GM23338 (cell line): ENCODE results near the gene GALNT15. TPM values are rescaled to one million over a fixed set of nuclear protein-coding genes. Genes with fewer than 3 reads are reported as not detected.

ENCODE experiments used
- ATAC-seq: fragments of 200-7000 bp; cut with Tn5 transposase; 3 replicates; pipeline ENCODE4 v1.9.1; 2020
- DNase-seq: peaks from one replicate; pipeline ENCODE4 v3.0.0-alpha.2; 2015; ENCODE audit warnings: low spot score
- H2AFZ ChIP-seq: fragments of 200-600 bp; sonication (generic); 2 replicates; pipeline ENCODE4 v1.8.0; 2016; ENCODE audit warnings: antibody characterized with exemption, mild to moderate bottlenecking, moderate library complexity
- H3F3A ChIP-seq: fragments of 200-600 bp; sonication (generic); replicated peaks from 2 replicates; pipeline ENCODE4 v1.8.0; 2017; ENCODE audit warnings: antibody characterized with exemption, mixed run types, low read depth
- H3K27ac ChIP-seq: fragments of 200-600 bp; sonication (generic); 2 replicates; pipeline ENCODE4 v1.6.1; 2016; ENCODE audit warnings: low read depth
- H3K27me3 ChIP-seq: fragments of 200-600 bp; sonication (generic); 2 replicates; pipeline ENCODE4 v1.8.0; 2016; ENCODE audit warnings: mild to moderate bottlenecking, mixed run types, moderate library complexity; ENCODE audit not compliant: insufficient read depth
- H3K36me3 ChIP-seq: fragments of 200-600 bp; sonication (generic); 2 replicates; pipeline ENCODE4 v1.8.0; 2016; ENCODE audit warnings: mild to moderate bottlenecking; ENCODE audit not compliant: insufficient read depth
- H3K4me1 ChIP-seq: fragments of 200-600 bp; sonication (generic); 2 replicates; pipeline ENCODE4 v1.8.0; 2016; ENCODE audit warnings: mild to moderate bottlenecking, moderate library complexity; ENCODE audit not compliant: insufficient read depth
- H3K4me2 ChIP-seq: fragments of 200-600 bp; sonication (generic); 2 replicates; pipeline ENCODE4 v1.7.1; 2017; ENCODE audit warnings: mixed run types
- H3K4me3 ChIP-seq: fragments of 200-600 bp; sonication (generic); 2 replicates; pipeline ENCODE4 v1.6.1; 2016; ENCODE audit warnings: mixed run types
- H3K79me2 ChIP-seq: fragments of 200-600 bp; sonication (generic); replicated peaks from 2 replicates; pipeline ENCODE4 v1.8.0; 2017; ENCODE audit warnings: mild to moderate bottlenecking; ENCODE audit not compliant: insufficient read depth
- H3K9me2 ChIP-seq: fragments of 200-600 bp; sonication (generic); 2 replicates; pipeline ENCODE4 v1.8.0; 2017; ENCODE audit not compliant: insufficient read depth
- H4K20me1 ChIP-seq: fragments of 200-600 bp; sonication (generic); replicated peaks from 2 replicates; pipeline ENCODE4 v1.8.0; 2017; ENCODE audit warnings: mild to moderate bottlenecking; ENCODE audit not compliant: insufficient read depth
- H3K27ac Mint-ChIP-seq: 2 replicates; pipeline ENCODE4 v1.8.0; 2020; ENCODE audit warnings: inconsistent platforms, mild to moderate bottlenecking, moderate library complexity, mixed read lengths
- H3K27me3 Mint-ChIP-seq: 3 replicates; pipeline ENCODE4 v1.8.0; 2022; ENCODE audit warnings: low read depth, mild to moderate bottlenecking, moderate library complexity, mixed read lengths, inconsistent platforms; ENCODE audit not compliant: insufficient read depth, poor library complexity
- H3K36me3 Mint-ChIP-seq: 3 replicates; pipeline ENCODE4 v1.8.0; 2021; ENCODE audit warnings: low read depth, mild to moderate bottlenecking, inconsistent platforms, moderate library complexity, mixed read lengths
- H3K4me1 Mint-ChIP-seq: 3 replicates; pipeline ENCODE4 v1.8.0; 2020; ENCODE audit warnings: mild to moderate bottlenecking, inconsistent platforms, mixed read lengths
- H3K4me3 Mint-ChIP-seq: 3 replicates; pipeline ENCODE4 v1.8.0; 2021; ENCODE audit warnings: moderate library complexity, mild to moderate bottlenecking, inconsistent platforms, mixed read lengths
- H3K9me3 Mint-ChIP-seq: 3 replicates; pipeline ENCODE4 v1.8.0; 2020; ENCODE audit warnings: moderate library complexity, mild to moderate bottlenecking, inconsistent platforms, mixed read lengths
- CREB1 ChIP-seq: fragments of 250-450 bp; sonication (Bioruptor Pico); IDR thresholded peaks from 2 replicates; pipeline ENCODE4 v1.5.0; 2020; ENCODE audit warnings: low read depth, mild to moderate bottlenecking, moderate library complexity
- CTCF ChIP-seq, 2 experiments: fragments of 200-600 bp in 1 of 2; sonication (generic) in 1 of 2; conservative IDR thresholded peaks; 2 replicates each; pipeline versions ENCODE4 v1.5.1 to v1.6.1; 2016 to 2017; ENCODE audit warnings: antibody characterized with exemption in 2 of 2, low read depth in 2 of 2, mild to moderate bottlenecking in 2 of 2, moderate library complexity in 1 of 2
- ETS1 ChIP-seq: IDR thresholded peaks from 2 replicates; pipeline ENCODE4 v1.6.1; 2016; ENCODE audit warnings: antibody characterized with exemption
- EZH2 ChIP-seq: fragments of 200-600 bp; sonication (generic); IDR thresholded peaks from one replicate; pipeline ENCODE4 v1.8.0; 2017; ENCODE audit warnings: antibody characterized with exemption, mild to moderate bottlenecking, low read depth; ENCODE audit not compliant: unreplicated experiment
- EZH2phosphoT487 ChIP-seq: fragments of 200-600 bp; sonication (generic); IDR thresholded peaks from one replicate; pipeline ENCODE4 v1.8.1; 2018; ENCODE audit warnings: antibody characterized with exemption; ENCODE audit not compliant: unreplicated experiment
- JUNB ChIP-seq: IDR thresholded peaks from one replicate; pipeline ENCODE4 v1.6.1; 2016; ENCODE audit warnings: antibody characterized with exemption; ENCODE audit not compliant: unreplicated experiment
- NANOG ChIP-seq: IDR thresholded peaks from 2 replicates; pipeline ENCODE4 v1.6.1; 2016; ENCODE audit warnings: antibody characterized with exemption, borderline replicate concordance
- POLR2AphosphoS5 ChIP-seq: IDR thresholded peaks from 2 replicates; pipeline ENCODE4 v1.6.1; 2016; ENCODE audit warnings: antibody characterized with exemption, low read depth
- REST ChIP-seq: IDR thresholded peaks from one replicate; pipeline ENCODE4 v1.6.1; 2018; ENCODE audit warnings: antibody characterized with exemption; ENCODE audit not compliant: unreplicated experiment
- STAT1 ChIP-seq: IDR thresholded peaks from one replicate; pipeline ENCODE4 v1.6.1; 2016; ENCODE audit warnings: antibody characterized with exemption; ENCODE audit not compliant: unreplicated experiment
- ZNF114 ChIP-seq: fragments of 250-450 bp; sonication (Bioruptor Pico); IDR thresholded peaks from 2 replicates; pipeline ENCODE4 v1.5.0; 2020; ENCODE audit warnings: mild to moderate bottlenecking, moderate library complexity
- ZNF331 ChIP-seq: fragments of 250-450 bp; sonication (Bioruptor Pico); IDR thresholded peaks from 2 replicates; pipeline ENCODE4 v1.5.0; 2020; ENCODE audit warnings: low read depth, mild to moderate bottlenecking, moderate library complexity
- polyA plus RNA-seq: library from polyadenylated mRNA; unstranded; fragments of >200 nt; fragmentation: Nextera tagmentation; extraction: Ambion mirVana; gene quantifications from 2 replicates; pipeline ENCODE4 v1.2.1, GENCODE V29; 2016
- total RNA-seq: library from RNA; depleted of rRNA; stranded (reverse); fragments of >200 nt; shearing (Covaris generic); gene quantifications from 2 replicates; pipeline ENCODE4 v1.2.3, GENCODE V29; 2014

Gene GALNT15
- total and polyA plus RNA-seq, 2 experiments from 2014 or later, result 0.06 to 0.35 TPM

DNA sequence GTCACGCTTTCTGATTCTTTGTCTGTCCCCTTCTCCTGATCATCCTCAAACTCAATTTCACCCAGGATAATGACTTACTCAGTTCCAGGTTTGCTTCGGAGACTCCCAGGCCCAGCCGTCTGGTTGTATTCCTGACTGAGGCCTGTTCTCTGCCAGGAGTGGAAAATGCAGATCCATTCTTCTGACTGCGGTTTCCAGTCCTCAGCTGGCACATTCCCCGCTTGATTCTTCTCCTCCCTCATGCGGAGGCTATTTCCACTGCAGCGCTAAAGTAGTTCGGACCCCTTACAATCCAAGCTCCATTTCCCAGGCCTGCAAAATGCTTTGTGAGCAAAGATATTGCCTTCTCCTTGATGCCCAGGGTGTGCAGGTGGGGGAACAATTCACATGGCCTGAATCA lies 47.2 kb upstream of the GALNT15 start:
- no peaks in the 10 kb centered on the region for H3K36me3 ChIP-seq
- H3F3A ChIP-seq, result no peaks in the 10 kb centered on the region
- no peaks in the 10 kb centered on the region for H4K20me1 ChIP-seq
- Mint-ChIP-seq H3K4me1 (no peaks in the 10 kb centered on the region), H3K27me3 (no peaks in the 10 kb centered on the region), H3K36me3 (no peaks in the 10 kb centered on the region), H3K27ac (no peak overlapping the region), H3K9me3 (no peaks in the 10 kb centered on the region; the same call in 2 of the 3 replicates), H3K4me3 (no peak overlapping the region)
- H3K27ac ChIP-seq, result no peak overlapping the region
- TF ChIP-seq STAT1 (no peak), ETS1 (no peak), ZNF114 (no peak), ZNF331 (CRISPR knock-in tag) (no peak), EZH2 (no peak), JUNB (no peak)
- peaks cover 12% of the 10 kb centered on the region; the same call in 1 of the 2 replicates for H3K9me2 ChIP-seq
- no peaks in the 10 kb centered on the region for H3K79me2 ChIP-seq
- H3K4me2 ChIP-seq, result no peak overlapping the region
- DNase-seq, result no peak
- no peak for ATAC-seq
- H3K4me3 ChIP-seq, result no peak overlapping the region
- H2AFZ ChIP-seq, result no peak overlapping the region
- no peaks in the 10 kb centered on the region for H3K27me3 ChIP-seq
- H3K4me1 ChIP-seq, result no peaks in the 10 kb centered on the region

GRCh38 chr3:16130066-16130465 lies 44.4 kb upstream of the GALNT15 start:
- Mint-ChIP-seq H3K4me3 (no peak overlapping the region), H3K36me3 (no peaks in the 10 kb centered on the region), H3K27ac (no peak overlapping the region), H3K4me1 (no peaks in the 10 kb centered on the region; the same call in 2 of the 3 replicates), H3K27me3 (no peaks in the 10 kb centered on the region), H3K9me3 (no peaks in the 10 kb centered on the region; the same call in 2 of the 3 replicates)
- H3K4me1 ChIP-seq, result no peaks in the 10 kb centered on the region
- no peaks in the 10 kb centered on the region for H3F3A ChIP-seq
- H2AFZ ChIP-seq, result no peak overlapping the region
- no peaks in the 10 kb centered on the region for H3K36me3 ChIP-seq
- no peak overlapping the region for H3K4me3 ChIP-seq
- no peak for ATAC-seq
- no peaks in the 10 kb centered on the region for H3K27me3 ChIP-seq
- no peaks in the 10 kb centered on the region for H3K79me2 ChIP-seq
- H4K20me1 ChIP-seq, result no peaks in the 10 kb centered on the region
- no peak for TF ChIP-seq EZH2phosphoT487
- TF ChIP-seq JUNB, result no peak
- TF ChIP-seq CTCF (conservative IDR thresholded peaks at IDR 0.05; ENCODE audit: low read depth in 2 of 2), result no peak
- no peak for TF ChIP-seq ZNF114
- no peak for TF ChIP-seq ZNF331 (CRISPR knock-in tag)
- TF ChIP-seq NANOG, result no peak
- no peak for TF ChIP-seq STAT1
- no peak for TF ChIP-seq ETS1
- no peak for TF ChIP-seq CREB1 (CRISPR knock-in tag)
- TF ChIP-seq REST, result no peak
- TF ChIP-seq POLR2AphosphoS5, result no peak
- H3K4me2 ChIP-seq, result no peak overlapping the region
- H3K9me2 ChIP-seq, result peaks cover 2% of the 10 kb centered on the region; the same call in 1 of the 2 replicates
- DNase-seq, result no peak
- no peak overlapping the region for H3K27ac ChIP-seq
